HFF-Myc (cell line): ENCODE data around the gene BARX1.
A peak's percentile ranks its signal among the peaks of the same experiment; 100 is the strongest.
"Not testable (repeated sequence)": the region's sequence is repeated elsewhere in the genome, so short reads cannot be mapped to it uniquely, and the experiment has no call there.

ENCODE experiments used
- DNase-seq: peaks from one replicate; pipeline ENCODE4 v3.0.0-alpha.2; 2011; ENCODE audit warnings: low read depth; ENCODE audit errors: extremely low read depth
- H3K4me3 ChIP-seq: replicated peaks from 2 replicates; pipeline ENCODE4 v1.5.1; 2011; ENCODE audit warnings: low read depth, mild to moderate bottlenecking, control low read depth, low read length
- TF ChIP-seq, protein P1 (sequence below): IDR thresholded peaks from 2 replicates; pipeline ENCODE4 v1.5.1; 2012; ENCODE audit warnings: mild to moderate bottlenecking, low read depth, low read length, control low read depth; ENCODE audit errors: missing control alignments

BARX1 gene

DNA sequence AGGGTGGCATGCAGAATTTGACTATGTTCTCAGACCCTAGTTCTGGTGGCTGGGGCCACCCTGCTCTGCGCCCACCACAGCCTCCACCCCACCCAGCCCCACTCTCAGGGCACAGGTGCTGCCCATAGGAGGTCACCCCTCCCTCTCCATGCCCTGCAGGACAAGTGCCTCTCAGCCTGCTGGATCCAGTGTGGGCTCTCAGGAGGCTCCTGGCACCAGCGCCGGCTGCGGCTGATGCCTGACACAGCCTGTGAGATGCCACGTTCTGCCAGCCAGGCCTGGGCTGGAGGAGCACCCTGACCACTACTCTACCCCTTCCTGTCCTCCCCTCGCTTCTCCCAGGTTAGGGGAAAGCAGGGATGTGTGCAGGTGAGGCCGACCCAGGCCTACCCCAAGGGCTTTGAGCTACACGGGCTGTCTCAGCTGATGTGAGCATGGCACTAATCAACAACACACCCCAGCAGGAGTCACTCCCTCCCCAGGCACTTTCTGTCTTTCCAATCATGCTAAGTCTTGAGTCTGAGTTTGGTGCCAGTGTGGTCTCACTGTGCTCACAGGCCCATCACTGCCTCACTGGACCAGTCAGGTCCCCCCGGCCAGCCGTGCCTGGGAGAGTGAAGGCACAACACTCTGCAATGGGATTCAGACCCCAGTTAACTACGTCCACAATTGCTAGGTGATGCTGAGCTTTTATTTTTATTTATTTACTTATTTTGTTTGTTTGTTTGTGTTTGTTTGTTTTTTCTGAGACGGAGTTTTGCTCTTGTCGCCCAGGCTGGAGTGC, 12.1 kb upstream of the BARX1 start:
- TF ChIP-seq, protein P1, sequence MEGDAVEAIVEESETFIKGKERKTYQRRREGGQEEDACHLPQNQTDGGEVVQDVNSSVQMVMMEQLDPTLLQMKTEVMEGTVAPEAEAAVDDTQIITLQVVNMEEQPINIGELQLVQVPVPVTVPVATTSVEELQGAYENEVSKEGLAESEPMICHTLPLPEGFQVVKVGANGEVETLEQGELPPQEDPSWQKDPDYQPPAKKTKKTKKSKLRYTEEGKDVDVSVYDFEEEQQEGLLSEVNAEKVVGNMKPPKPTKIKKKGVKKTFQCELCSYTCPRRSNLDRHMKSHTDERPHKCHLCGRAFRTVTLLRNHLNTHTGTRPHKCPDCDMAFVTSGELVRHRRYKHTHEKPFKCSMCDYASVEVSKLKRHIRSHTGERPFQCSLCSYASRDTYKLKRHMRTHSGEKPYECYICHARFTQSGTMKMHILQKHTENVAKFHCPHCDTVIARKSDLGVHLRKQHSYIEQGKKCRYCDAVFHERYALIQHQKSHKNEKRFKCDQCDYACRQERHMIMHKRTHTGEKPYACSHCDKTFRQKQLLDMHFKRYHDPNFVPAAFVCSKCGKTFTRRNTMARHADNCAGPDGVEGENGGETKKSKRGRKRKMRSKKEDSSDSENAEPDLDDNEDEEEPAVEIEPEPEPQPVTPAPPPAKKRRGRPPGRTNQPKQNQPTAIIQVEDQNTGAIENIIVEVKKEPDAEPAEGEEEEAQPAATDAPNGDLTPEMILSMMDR, result no peak
- DNase-seq, result no peak
- no peak overlapping the region for H3K4me3 ChIP-seq

DNA sequence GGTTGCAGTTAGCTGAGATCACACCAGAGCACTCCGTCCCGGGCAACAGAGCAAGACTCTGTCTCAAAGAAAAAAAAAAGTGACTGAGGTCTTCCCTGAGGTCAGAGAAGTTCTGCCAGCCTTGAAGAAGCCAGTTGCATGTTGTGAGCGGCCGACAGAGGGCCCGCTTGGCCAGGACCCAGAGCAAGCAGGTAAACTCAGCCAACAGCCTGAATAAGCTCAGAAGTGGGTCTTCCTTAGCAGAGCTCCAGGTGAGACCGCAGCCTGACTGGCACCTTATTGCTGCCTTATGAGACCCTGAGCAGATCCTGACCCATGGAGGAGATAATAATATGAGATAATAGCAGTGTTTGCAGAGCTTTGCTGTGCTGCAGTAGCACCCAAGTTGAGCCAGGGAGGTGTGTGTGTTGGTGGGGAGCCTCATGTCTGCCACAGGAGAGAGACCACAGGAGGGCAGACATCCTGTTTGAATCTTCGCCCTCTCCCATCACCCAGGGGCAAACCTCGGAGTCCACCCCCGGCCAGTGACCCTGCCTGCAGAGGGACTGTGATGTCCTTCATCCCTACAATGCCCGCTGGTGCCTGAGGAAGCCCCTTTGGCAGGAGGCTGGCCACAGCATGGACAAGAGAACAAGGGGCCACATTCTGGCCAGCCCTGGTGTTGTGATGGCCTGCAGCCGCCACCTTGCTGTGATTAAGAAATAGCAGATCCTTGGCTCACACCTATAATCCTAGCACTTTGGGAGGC, 10.8 kb upstream of the BARX1 start:
- TF ChIP-seq, protein P1, result no peak
- H3K4me3 ChIP-seq, result no peak overlapping the region
- no peak for DNase-seq

GRCh38 chr9:93964685-93965084, 9.5 kb upstream of the BARX1 start:
- no peak for DNase-seq
- TF ChIP-seq, protein P1, result no peak
- H3K4me3 ChIP-seq, result no peak overlapping the region

- DNase-seq, result no peak
- H3K4me3 ChIP-seq, result no peak overlapping the region
- TF ChIP-seq, protein P1, result no peak
These were observed 8.8 kb upstream of the BARX1 start for GRCh38 chr9:93963969-93964368.

GRCh38 chr9:93963489-93963888, 8.3 kb upstream of the BARX1 start:
- H3K4me3 ChIP-seq, DNase-seq: not testable (repeated sequence)

DNA sequence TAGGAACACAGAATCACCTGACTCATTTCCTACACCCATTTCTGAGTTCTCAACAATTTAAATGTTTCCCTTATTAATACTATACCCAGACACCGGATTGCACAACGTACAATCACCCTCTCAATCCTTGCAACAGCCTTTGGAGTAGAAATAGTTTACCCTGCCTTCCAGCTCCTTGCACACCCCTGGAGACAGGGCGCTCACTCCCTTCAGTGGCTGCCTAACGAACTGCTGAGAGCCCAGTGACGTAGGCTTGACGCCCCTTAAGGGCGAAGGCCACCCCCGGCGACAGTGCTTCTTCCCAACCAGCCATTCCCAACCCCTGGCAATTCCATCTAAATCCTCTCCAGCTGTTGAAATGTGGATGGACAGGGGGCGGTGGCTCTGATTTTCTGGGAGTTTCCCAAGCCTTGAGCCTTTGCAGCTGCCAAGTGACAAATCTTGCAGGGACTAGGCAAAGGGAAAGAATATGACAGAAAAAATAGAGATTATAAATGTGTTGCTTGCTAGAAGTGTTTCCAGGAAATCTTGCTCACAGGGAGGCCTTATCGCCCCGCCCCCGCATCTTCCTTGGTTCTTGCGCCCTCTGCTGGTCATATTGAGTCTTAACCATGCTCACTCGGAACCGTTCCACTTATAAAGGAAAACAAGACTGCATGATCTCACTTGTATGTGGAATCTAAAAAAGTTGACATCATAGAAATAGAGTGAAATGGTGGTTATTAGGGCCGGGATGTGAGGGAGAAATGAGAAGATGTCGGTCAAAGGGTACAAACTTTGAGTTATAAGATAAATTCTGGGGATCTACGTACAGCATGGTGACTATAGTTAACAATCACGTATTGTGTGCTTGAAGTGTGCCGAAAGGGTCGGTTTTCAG, 7.6 kb upstream of the BARX1 start:
- peak; percentile 52 for DNase-seq
- TF ChIP-seq, protein P1, result peak; percentile 74
- H3K4me3 ChIP-seq, result no peak overlapping the region
